Breast epithelium (tissue), 4 donors: ENCODE measurements around the gene NOTCH3. TPM values are rescaled to one million over a fixed set of nuclear protein-coding genes. Genes with fewer than 3 reads are reported as not detected.
A peak's percentile ranks its signal among the peaks of the same experiment; 100 is the strongest.

ENCODE experiments used
- DNase-seq, 2 donors: peaks; one replicate each; pipeline ENCODE4 v3.0.0-alpha.2; 2019; ENCODE audit warnings: low spot score in 2 of 2
- H3K27ac ChIP-seq, 2 donors: fragments of 200-600 bp; sonication (generic) in 1 of 2; one replicate each; pipeline ENCODE4 v1.5.1; 2016 to 2019; ENCODE audit warnings: mild to moderate bottlenecking in 1 of 2
- H3K27me3 ChIP-seq, 2 donors: fragments of 200-600 bp; sonication (generic) in 1 of 2; one replicate each; pipeline versions ENCODE4 v1.5.1 to v1.6.0; 2017 to 2019; ENCODE audit warnings: control low read depth in 1 of 2, mild to moderate bottlenecking in 1 of 2
- H3K36me3 ChIP-seq: fragments of 200-600 bp; one replicate; pipeline ENCODE4 v1.5.1; 2019
- H3K4me1 ChIP-seq, 2 donors: fragments of 200-600 bp; sonication (generic); one replicate each; pipeline ENCODE4 v1.5.1; 2016 to 2019; ENCODE audit warnings: control low read depth in 1 of 2
- H3K4me3 ChIP-seq, 3 donors: fragments of 200-600 bp; sonication (generic); 1 replicate in 2 of 3; 2 replicates in 1 of 3; pipeline ENCODE4 v1.5.1; 2016 to 2019; ENCODE audit warnings: mild to moderate bottlenecking in 3 of 3, moderate library complexity in 2 of 3
- H3K9me3 ChIP-seq, 2 donors: fragments of 200-600 bp; sonication (generic) in 1 of 2; one replicate each; pipeline ENCODE4 v1.5.1; 2016 to 2019; ENCODE audit warnings: control low read depth in 1 of 2
- CTCF ChIP-seq, 3 donors: fragments of 450-650 bp; IDR thresholded peaks; one replicate each; pipeline ENCODE4 v1.5.1; 2016 to 2017; ENCODE audit warnings: antibody characterized with exemption in 3 of 3, mild to moderate bottlenecking in 3 of 3, moderate library complexity in 3 of 3
- POLR2A ChIP-seq: fragments of 450-650 bp; IDR thresholded peaks from one replicate; pipeline ENCODE4 v1.6.1; 2016; ENCODE audit warnings: antibody characterized with exemption, mild to moderate bottlenecking, moderate library complexity
- POLR2AphosphoS5 ChIP-seq, 3 donors: sonication (generic); formaldehyde crosslinking; IDR thresholded peaks; one replicate each; pipeline ENCODE4 v1.6.1; 2017; ENCODE audit warnings: antibody characterized with exemption in 3 of 3
- intact Hi-C: fragments of 100-400 bp; cut with DNase I; formaldehyde crosslinking; loops from one replicate; pipeline ENCODE4 v1.15.1; 2023; ENCODE audit warnings: low total_unique reads
- total RNA-seq, 3 donors: library from RNA; depleted of rRNA; stranded (reverse); fragments of >200 nt; gene quantifications; one replicate each; pipeline ENCODE4 v1.1.0, GENCODE V29; 2016

Gene NOTCH3
- total RNA-seq, 3 donors from 2014 or later = 22.0 to 36.4 (median 22.7) TPM

GRCh38 chr19:15234431-15235130, 33.8 kb upstream of the NOTCH3 start:
- H3K27ac ChIP-seq = no peak overlapping the region
- intact Hi-C loops = no loop called here
- no peak overlapping the region for H3K4me3 ChIP-seq
- TF ChIP-seq POLR2A = no peak
- TF ChIP-seq CTCF (IDR thresholded peaks at IDR 0.05) = no peak
- TF ChIP-seq POLR2AphosphoS5 (IDR thresholded peaks at IDR 0.05) = no peak
- peaks cover 0 to 10% of the 10 kb centered on the region in 2 donors for H3K4me1 ChIP-seq
- no peaks in the 10 kb centered on the region for H3K9me3 ChIP-seq
- no peaks in the 10 kb centered on the region for H3K27me3 ChIP-seq
- peaks cover 16% of the 10 kb centered on the region for H3K36me3 ChIP-seq
- no peak for DNase-seq

- Histone ChIP-seq H3K27me3 (no peaks in the 10 kb centered on the region), H3K9me3 (no peaks in the 10 kb centered on the region), H3K36me3 (no peaks in the 10 kb centered on the region), H3K27ac (no peak overlapping the region), H3K4me1 (peaks cover 0 to 10% of the 10 kb centered on the region in 2 donors), H3K4me3 (no peak overlapping the region)
- TF ChIP-seq POLR2AphosphoS5 (IDR thresholded peaks at IDR 0.05) (no peak), CTCF (IDR thresholded peaks at IDR 0.05) (no peak), POLR2A (no peak)
- DNase-seq = no peak
- intact Hi-C loops = no loop called here
Observed at GRCh38 chr19:15231271-15231670, 30.5 kb upstream of the NOTCH3 start.

- H3K4me3 ChIP-seq = no peak overlapping the region
- H3K27ac ChIP-seq = peak overlapping the region in 1 of 2 donors; percentile 69
- peaks cover 5 to 8% of the 10 kb centered on the region in 2 donors for H3K4me1 ChIP-seq
- no peaks in the 10 kb centered on the region for H3K36me3 ChIP-seq
- no peak for DNase-seq
- no peaks in the 10 kb centered on the region for H3K27me3 ChIP-seq
- intact Hi-C loops = no loop called here
- no peaks in the 10 kb centered on the region for H3K9me3 ChIP-seq
- TF ChIP-seq CTCF (IDR thresholded peaks at IDR 0.05) = no peak
- TF ChIP-seq POLR2A = no peak
- no peak for TF ChIP-seq POLR2AphosphoS5 (IDR thresholded peaks at IDR 0.05)
Observed at GRCh38 chr19:15227261-15227660, 26.5 kb upstream of the NOTCH3 start.

GRCh38 chr19:15225760-15226159, 25.0 kb upstream of the NOTCH3 start:
- peaks cover 0 to 5% of the 10 kb centered on the region in 2 donors for H3K4me1 ChIP-seq
- peak overlapping the region in 1 of 2 donors; percentile 69 for H3K27ac ChIP-seq
- no peak for DNase-seq
- no peaks in the 10 kb centered on the region for H3K27me3 ChIP-seq
- H3K36me3 ChIP-seq = no peaks in the 10 kb centered on the region
- intact Hi-C loops = no loop called here
- H3K4me3 ChIP-seq = no peak overlapping the region
- no peaks in the 10 kb centered on the region for H3K9me3 ChIP-seq
- TF ChIP-seq POLR2A (no peak), POLR2AphosphoS5 (IDR thresholded peaks at IDR 0.05) (no peak), CTCF (IDR thresholded peaks at IDR 0.05) (no peak)

- TF ChIP-seq POLR2AphosphoS5 (IDR thresholded peaks at IDR 0.05) (peak in 1 of 3 donors; percentile 15), POLR2A (no peak), CTCF (IDR thresholded peaks at IDR 0.05) (no peak)
- H3K9me3 ChIP-seq = no peaks in the 10 kb centered on the region
- peak overlapping the region; percentile 46 to 89 for H3K27ac ChIP-seq
- H3K4me1 ChIP-seq = peaks cover 0 to 5% of the 10 kb centered on the region in 2 donors
- intact Hi-C loops = no loop called here
- H3K4me3 ChIP-seq = peak overlapping the region; percentile 59 to 85 (median 61)
- no peak for DNase-seq
- H3K36me3 ChIP-seq = no peaks in the 10 kb centered on the region
- no peaks in the 10 kb centered on the region for H3K27me3 ChIP-seq
Observed at GRCh38 chr19:15223649-15224361, 23.0 kb upstream of the NOTCH3 start.
